Loucy (cell line): ENCODE data around the gene EMC6.

ENCODE experiments used
- H2AFZ ChIP-seq: fragments of 200-600 bp; sonication (generic); 2 replicates; pipeline ENCODE4 v1.6.0; 2016; ENCODE audit warnings: antibody characterized with exemption, mild to moderate bottlenecking, low read length, moderate library complexity
- H3F3A ChIP-seq: fragments of 200-600 bp; 2 replicates; pipeline ENCODE4 v1.6.0; 2016; ENCODE audit warnings: antibody characterized with exemption, low read depth, mild to moderate bottlenecking
- H3K27me3 ChIP-seq: fragments of 200-600 bp; sonication (generic); 2 replicates; pipeline ENCODE4 v1.6.1; 2014; ENCODE audit warnings: low read length, mild to moderate bottlenecking; ENCODE audit not compliant: insufficient read depth, poor library complexity, severe bottlenecking
- H3K36me3 ChIP-seq: fragments of 200-600 bp; sonication (generic); 2 replicates; pipeline ENCODE4 v1.6.1; 2016; ENCODE audit warnings: low read length; ENCODE audit not compliant: insufficient read depth
- H3K4me1 ChIP-seq: fragments of 200-600 bp; sonication (generic); 2 replicates; pipeline ENCODE4 v1.5.1; 2014; ENCODE audit warnings: low read length, mild to moderate bottlenecking; ENCODE audit not compliant: insufficient read depth, poor library complexity, severe bottlenecking
- H3K4me2 ChIP-seq: fragments of 200-600 bp; sonication (generic); 2 replicates; pipeline ENCODE4 v1.6.0; 2014; ENCODE audit warnings: antibody characterized with exemption, low read length, low read depth, mild to moderate bottlenecking; ENCODE audit not compliant: poor library complexity, severe bottlenecking
- H3K4me3 ChIP-seq: fragments of 200-600 bp; sonication (generic); 2 replicates; pipeline ENCODE4 v1.5.1; 2014; ENCODE audit warnings: low read length, mild to moderate bottlenecking, mixed read lengths; ENCODE audit not compliant: poor library complexity, severe bottlenecking
- H3K79me2 ChIP-seq: fragments of 200-600 bp; sonication (generic); 2 replicates; pipeline ENCODE4 v1.6.1; 2014; ENCODE audit warnings: low read length; ENCODE audit not compliant: insufficient read depth
- H3K9ac ChIP-seq: fragments of 200-600 bp; sonication (generic); 2 replicates; pipeline ENCODE4 v1.6.0; 2014; ENCODE audit warnings: mild to moderate bottlenecking, low read depth, low read length, moderate library complexity; ENCODE audit not compliant: poor library complexity, severe bottlenecking
- H3K9me2 ChIP-seq: fragments of 200-600 bp; sonication (generic); replicated peaks from 2 replicates; pipeline ENCODE4 v1.6.1; 2016; ENCODE audit warnings: low read depth, low read length, mixed read lengths
- H3K9me3 ChIP-seq: fragments of 200-600 bp; sonication (generic); 2 replicates; pipeline ENCODE4 v1.6.1; 2014; ENCODE audit warnings: mild to moderate bottlenecking, antibody characterized with exemption, low read length, low read depth; ENCODE audit not compliant: insufficient read depth
- H4K20me1 ChIP-seq: fragments of 200-600 bp; sonication (generic); 2 replicates; pipeline ENCODE4 v1.6.0; 2014; ENCODE audit warnings: antibody characterized with exemption, low read length, mild to moderate bottlenecking; ENCODE audit not compliant: insufficient read depth, poor library complexity, severe bottlenecking
- CTCF ChIP-seq: fragments of 200-600 bp; sonication (generic); conservative IDR thresholded peaks from 2 replicates; pipeline ENCODE4 v1.5.1; 2014; ENCODE audit warnings: mild to moderate bottlenecking, antibody characterized with exemption, low read length
- EZH2phosphoT487 ChIP-seq: fragments of 200-600 bp; IDR thresholded peaks from 2 replicates; pipeline ENCODE4 v1.6.1; 2018; ENCODE audit warnings: antibody characterized with exemption, mild to moderate bottlenecking, moderate library complexity, borderline replicate concordance

Gene EMC6

DNA sequence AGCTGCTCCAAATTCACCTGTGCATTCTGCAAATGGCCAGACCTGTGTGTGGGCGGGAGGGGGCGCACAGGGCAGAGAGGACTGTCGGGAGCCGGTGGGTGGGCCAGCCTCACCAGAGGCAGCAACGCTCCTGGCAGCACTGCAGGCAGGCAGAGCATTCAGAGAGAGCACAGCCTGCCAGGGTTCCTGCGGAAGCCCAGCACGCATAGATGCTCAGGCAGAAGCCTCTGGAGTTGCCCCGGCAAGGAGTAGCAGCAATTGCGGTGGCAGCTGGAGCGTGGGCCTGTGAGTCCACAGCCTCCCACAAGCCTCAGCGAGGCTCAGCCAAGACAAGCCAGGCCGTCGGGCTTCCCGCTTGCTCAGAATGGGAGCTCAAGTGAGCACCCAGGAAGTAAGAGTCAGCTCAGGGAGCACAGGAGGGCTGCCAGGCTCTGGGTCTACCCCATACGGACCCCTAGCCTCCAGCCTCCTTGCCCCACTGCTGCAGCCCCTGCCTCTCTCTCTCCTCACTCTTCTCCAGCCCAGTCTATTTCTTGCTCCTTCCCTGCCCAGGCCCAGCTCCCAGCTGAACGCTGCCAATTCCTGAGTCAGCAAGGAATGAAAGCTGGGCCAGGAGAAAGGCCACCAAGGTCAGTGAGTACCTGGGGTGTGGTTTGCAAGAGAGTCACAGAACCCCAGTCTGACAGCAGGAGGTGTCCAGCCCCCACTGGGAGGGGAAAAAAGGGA lies 9.6 kb downstream of the EMC6 start:
- Histone ChIP-seq H3K79me2 (no peaks in the 10 kb centered on the region), H3K27me3 (no peaks in the 10 kb centered on the region), H3K4me1 (no peaks in the 10 kb centered on the region), H3K4me2 (no peak overlapping the region), H3F3A (no peaks in the 10 kb centered on the region), H2AFZ (no peak overlapping the region), H3K4me3 (no peak overlapping the region), H3K36me3 (peaks cover 5% of the 10 kb centered on the region; the same call in 1 of the 2 replicates), H4K20me1 (no peaks in the 10 kb centered on the region), H3K9me2 (no peaks in the 10 kb centered on the region), H3K9me3 (no peaks in the 10 kb centered on the region), H3K9ac (no peak overlapping the region)
- TF ChIP-seq CTCF, result no peak
- TF ChIP-seq EZH2phosphoT487, result no peak

DNA sequence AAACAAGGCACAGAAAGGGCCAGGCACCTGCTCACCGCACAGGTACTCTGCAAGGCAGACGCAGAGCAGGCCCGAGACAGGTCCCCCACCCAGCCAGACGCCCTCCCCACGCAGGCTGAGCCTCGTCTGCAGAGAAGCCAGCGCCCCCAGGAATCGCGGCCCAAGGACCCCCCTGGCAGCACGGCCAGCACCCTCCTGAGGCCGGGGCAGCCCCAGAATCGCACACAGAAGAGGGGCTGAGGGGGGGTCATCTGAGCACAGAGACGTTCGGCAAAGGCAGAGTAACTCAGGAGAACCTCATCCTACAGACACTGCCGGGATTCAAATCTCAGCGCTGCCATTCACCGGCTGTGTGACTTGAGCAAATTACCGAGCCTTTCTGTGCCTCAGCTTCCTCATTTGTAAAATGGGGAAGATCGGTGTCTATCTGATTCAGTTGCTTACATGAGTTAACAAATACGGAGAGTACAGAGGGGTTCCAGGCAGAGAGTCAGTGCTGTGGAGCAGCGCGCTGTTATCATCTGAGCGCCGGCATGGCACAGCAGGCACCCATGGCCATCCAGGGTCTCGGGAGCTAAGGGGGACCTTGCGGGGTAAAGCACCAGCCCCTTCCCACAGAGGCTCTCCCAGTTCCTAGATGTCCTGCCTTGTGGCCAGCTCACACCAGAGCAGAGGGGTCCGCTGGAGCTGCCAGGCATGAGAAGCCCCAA lies 10.4 kb downstream of the EMC6 start:
- Histone ChIP-seq H3K36me3 (peaks cover 5% of the 10 kb centered on the region; the same call in 1 of the 2 replicates), H4K20me1 (no peaks in the 10 kb centered on the region), H3K9ac (no peak overlapping the region), H3K27me3 (no peaks in the 10 kb centered on the region), H3K4me3 (no peak overlapping the region), H3F3A (no peaks in the 10 kb centered on the region), H3K9me2 (no peaks in the 10 kb centered on the region), H3K4me2 (no peak overlapping the region), H3K4me1 (no peaks in the 10 kb centered on the region), H2AFZ (no peak overlapping the region), H3K79me2 (no peaks in the 10 kb centered on the region), H3K9me3 (no peaks in the 10 kb centered on the region)
- TF ChIP-seq EZH2phosphoT487, result no peak
- no peak for TF ChIP-seq CTCF

DNA sequence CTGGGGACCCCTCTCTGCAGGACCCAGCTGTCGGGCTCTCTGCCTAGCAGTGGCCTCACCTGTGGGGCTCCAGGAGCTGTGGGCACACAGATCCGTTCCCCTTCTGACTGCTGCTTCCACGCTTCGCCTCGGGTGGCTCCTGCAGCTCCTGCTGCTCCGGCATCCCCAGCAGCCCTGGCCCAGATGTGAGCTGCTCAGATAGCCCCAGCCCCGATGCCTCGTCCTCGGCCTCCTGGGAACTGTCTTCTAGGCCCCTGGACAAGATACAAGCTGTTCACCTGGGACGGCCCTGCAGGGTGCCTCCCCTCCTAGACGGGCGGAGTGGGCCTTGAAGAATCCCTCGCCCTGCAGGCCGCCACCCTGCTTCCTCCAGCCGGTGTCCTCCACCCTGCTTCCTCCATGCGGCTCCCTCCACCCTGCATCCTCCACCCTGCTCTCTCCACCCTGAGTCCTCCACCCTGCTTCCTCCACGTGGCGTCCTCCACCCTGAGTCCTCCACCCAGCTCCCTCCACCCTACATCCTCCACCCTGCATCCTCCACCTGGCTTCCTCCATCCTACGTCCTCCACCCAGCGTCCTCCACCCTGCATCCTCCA lies 11.0 kb downstream of the EMC6 start:
- Histone ChIP-seq H3K4me2 (no peak overlapping the region), H2AFZ (no peak overlapping the region), H3F3A (no peaks in the 10 kb centered on the region), H3K36me3 (peaks cover 5% of the 10 kb centered on the region; the same call in 1 of the 2 replicates), H3K27me3 (no peaks in the 10 kb centered on the region), H3K79me2 (no peaks in the 10 kb centered on the region), H3K9ac (no peak overlapping the region), H4K20me1 (no peaks in the 10 kb centered on the region), H3K9me2 (no peaks in the 10 kb centered on the region), H3K9me3 (no peaks in the 10 kb centered on the region), H3K4me1 (no peaks in the 10 kb centered on the region), H3K4me3 (no peak overlapping the region)
- TF ChIP-seq EZH2phosphoT487, result no peak
- no peak for TF ChIP-seq CTCF
